NCI-H2029 (cell line): ENCODE results near the gene CDK2AP2.
"Not testable (repeated sequence)": the region's sequence is repeated elsewhere in the genome, so short reads cannot be mapped to it uniquely, and the experiment has no call there.

ENCODE experiments used
- DNase-seq: peaks from one replicate; lab custom pipeline; 2025; lab: John Stamatoyannopoulos, UW

The CDK2AP2 gene

GRCh38 chr11:67507864-67508485, at the start of gene CDK2AP2:
Gene CDK2AP2, minus strand, starts transcription at chr11:67508162. Its CDS starts 80 bp downstream, at chr11:67508082.
- DNase-seq, result peak; percentile 99

GRCh38 chr11:67556244-67556643, 48.3 kb upstream of the CDK2AP2 start:
- no peak for DNase-seq

GRCh38 chr11:67551697-67552096, 43.7 kb upstream of the CDK2AP2 start:
- DNase-seq, result not testable (repeated sequence)

GRCh38 chr11:67551127-67551526, 43.2 kb upstream of the CDK2AP2 start:
- DNase-seq, result no peak

GRCh38 chr11:67548555-67549110, 40.7 kb upstream of the CDK2AP2 start:
- peak; percentile 46 for DNase-seq

- not testable (repeated sequence) for DNase-seq
Observed at GRCh38 chr11:67548112-67548511, 40.1 kb upstream of the CDK2AP2 start.

- DNase-seq, result peak; percentile 10
Observed at GRCh38 chr11:67545280-67545679, 37.3 kb upstream of the CDK2AP2 start.

GRCh38 chr11:67544616-67545242, 36.8 kb upstream of the CDK2AP2 start:
- no peak for DNase-seq

GRCh38 chr11:67543585-67543984, 35.6 kb upstream of the CDK2AP2 start:
- DNase-seq, result no peak

GRCh38 chr11:67542971-67543370, 35.0 kb upstream of the CDK2AP2 start:
- no peak for DNase-seq

GRCh38 chr11:67542169-67542568, 34.2 kb upstream of the CDK2AP2 start:
- no peak for DNase-seq

- no peak for DNase-seq
Observed at GRCh38 chr11:67541198-67541597, 33.2 kb upstream of the CDK2AP2 start.

- no peak for DNase-seq
Observed at GRCh38 chr11:67539550-67539949, 31.6 kb upstream of the CDK2AP2 start.

GRCh38 chr11:67538823-67539505, 31.0 kb upstream of the CDK2AP2 start:
- no peak for DNase-seq

- no peak for DNase-seq
Observed at GRCh38 chr11:67538306-67538705, 30.3 kb upstream of the CDK2AP2 start.

GRCh38 chr11:67535561-67535960, 27.6 kb upstream of the CDK2AP2 start:
- DNase-seq, result no peak

GRCh38 chr11:67534070-67534679, 26.2 kb upstream of the CDK2AP2 start:
- no peak for DNase-seq

GRCh38 chr11:67532889-67533288, 24.9 kb upstream of the CDK2AP2 start:
- no peak for DNase-seq

GRCh38 chr11:67530282-67530592, 22.3 kb upstream of the CDK2AP2 start:
- no peak for DNase-seq

- no peak for DNase-seq
Observed at GRCh38 chr11:67528376-67528775, 20.4 kb upstream of the CDK2AP2 start.

- no peak for DNase-seq
Observed at GRCh38 chr11:67525275-67525976, 17.5 kb upstream of the CDK2AP2 start.

- no peak for DNase-seq
Observed at GRCh38 chr11:67524480-67524808, 16.5 kb upstream of the CDK2AP2 start.
